NCI-H524 (cell line): ENCODE data around the gene VWA2.

Source experiments
- DNase-seq, 2 experiments: peaks; one replicate each; lab custom pipeline; 2025; lab: John Stamatoyannopoulos, UW

Gene VWA2

GRCh38 chr10:114276066-114276465 lies 37.0 kb downstream of the VWA2 start:
- no peak for DNase-seq

- DNase-seq = no peak
Measured at GRCh38 chr10:114276671-114277070, 37.6 kb downstream of the VWA2 start.

GRCh38 chr10:114278140-114278883 lies 39.3 kb downstream of the VWA2 start:
- DNase-seq = no peak

GRCh38 chr10:114278884-114279191 lies 39.8 kb downstream of the VWA2 start:
- no peak for DNase-seq

- no peak for DNase-seq
Measured at GRCh38 chr10:114279289-114279688, 40.2 kb downstream of the VWA2 start.

GRCh38 chr10:114279901-114280644 lies 41.0 kb downstream of the VWA2 start:
- no peak for DNase-seq

- no peak for DNase-seq
Measured at GRCh38 chr10:114281006-114281405, 42.0 kb downstream of the VWA2 start.

- no peak for DNase-seq
Measured at GRCh38 chr10:114281461-114281860, 42.4 kb downstream of the VWA2 start.

GRCh38 chr10:114282526-114282925 lies 43.5 kb downstream of the VWA2 start:
- no peak for DNase-seq

- no peak for DNase-seq
Measured at GRCh38 chr10:114283091-114283490, 44.0 kb downstream of the VWA2 start.

GRCh38 chr10:114283535-114284234 lies 44.6 kb downstream of the VWA2 start:
- DNase-seq = no peak

GRCh38 chr10:114284346-114285071 lies 45.5 kb downstream of the VWA2 start:
- no peak for DNase-seq

GRCh38 chr10:114285961-114286441 lies 46.9 kb downstream of the VWA2 start:
- DNase-seq = no peak

GRCh38 chr10:114286921-114287320 lies 47.9 kb downstream of the VWA2 start:
- DNase-seq = no peak

- no peak for DNase-seq
Measured at GRCh38 chr10:114288424-114289095, 49.5 kb downstream of the VWA2 start.

- no peak for DNase-seq
Measured at GRCh38 chr10:114289096-114289436, 50.0 kb downstream of the VWA2 start.

GRCh38 chr10:114290038-114290437 lies 51.0 kb downstream of the VWA2 start:
- no peak for DNase-seq

- DNase-seq = no peak
Measured at GRCh38 chr10:114291076-114291475, 52.0 kb downstream of the VWA2 start.

GRCh38 chr10:114291516-114291915 lies 52.5 kb downstream of the VWA2 start:
- no peak for DNase-seq

GRCh38 chr10:114293075-114293474 lies 54.0 kb downstream of the VWA2 start:
- no peak for DNase-seq

GRCh38 chr10:114294549-114294948 lies 55.5 kb downstream of the VWA2 start:
- DNase-seq = no peak

GRCh38 chr10:114295393-114295792 lies 56.3 kb downstream of the VWA2 start:
- no peak for DNase-seq
